ENCODE data around the gene SPHKAP.

DNA sequence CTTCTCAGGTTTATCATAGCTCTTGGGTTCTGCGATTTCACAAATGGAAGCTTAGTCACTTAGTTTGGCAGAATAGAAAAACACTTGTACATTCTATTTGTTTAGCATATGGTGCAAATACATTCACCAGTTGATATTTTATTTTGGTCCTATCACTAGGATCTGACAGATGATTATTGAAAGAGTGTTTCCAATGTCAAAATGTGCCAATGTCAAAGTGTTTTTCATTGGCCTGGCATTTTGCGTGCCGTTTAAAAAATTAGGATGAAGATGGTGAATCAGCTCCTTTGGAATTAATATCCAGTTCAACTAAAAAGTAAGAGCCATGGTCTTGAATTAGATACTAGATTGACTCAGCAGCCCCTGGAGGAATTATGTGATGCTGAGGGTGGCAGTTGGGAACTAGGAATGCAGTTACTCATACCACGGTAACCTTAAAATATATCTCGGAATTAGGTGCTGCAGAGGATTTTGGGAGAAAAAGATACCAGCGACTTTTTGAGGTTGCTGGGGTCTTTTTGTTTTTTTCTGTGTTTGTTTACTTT is 87.0 kb downstream of the SPHKAP start:
- no peak for TF ChIP-seq CTCF (IDR thresholded peaks at IDR 0.05)
- no peak for TF ChIP-seq POLR2A (IDR thresholded peaks at IDR 0.05)
